OCI-LY3 (cell line): Measurements from ENCODE around the gene SHC4.

Experiments used
- CTCF ChIP-seq: fragments of 200-600, 300-600 bp; sonication (generic); IDR thresholded peaks from 2 replicates; pipeline ENCODE4 v1.5.1; 2014; ENCODE audit warnings: antibody characterized with exemption, low read length, low read depth
- EZH2phosphoT487 ChIP-seq: fragments of 200-600 bp; shearing (Covaris generic); IDR thresholded peaks from 2 replicates; pipeline ENCODE4 v1.6.1; 2018; ENCODE audit warnings: antibody characterized with exemption, mixed run types, low read depth

GRCh38 chr15:48811325-48811958, 152.3 kb downstream of the SHC4 start:
- TF ChIP-seq CTCF = peak; percentile 51
- TF ChIP-seq EZH2phosphoT487 = no peak
